HG02885 (cell line): Measurements from ENCODE around the gene RPS19BP1.

Experiments used
- ATAC-seq: cut with Tn5 transposase; IDR thresholded peaks from one replicate; pipeline ENCODE4 v1.9.1; 2021; ENCODE audit warnings: mild to moderate bottlenecking; ENCODE audit not compliant: unreplicated experiment, poor library complexity

The RPS19BP1 gene, protein sequence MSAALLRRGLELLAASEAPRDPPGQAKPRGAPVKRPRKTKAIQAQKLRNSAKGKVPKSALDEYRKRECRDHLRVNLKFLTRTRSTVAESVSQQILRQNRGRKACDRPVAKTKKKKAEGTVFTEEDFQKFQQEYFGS

DNA sequence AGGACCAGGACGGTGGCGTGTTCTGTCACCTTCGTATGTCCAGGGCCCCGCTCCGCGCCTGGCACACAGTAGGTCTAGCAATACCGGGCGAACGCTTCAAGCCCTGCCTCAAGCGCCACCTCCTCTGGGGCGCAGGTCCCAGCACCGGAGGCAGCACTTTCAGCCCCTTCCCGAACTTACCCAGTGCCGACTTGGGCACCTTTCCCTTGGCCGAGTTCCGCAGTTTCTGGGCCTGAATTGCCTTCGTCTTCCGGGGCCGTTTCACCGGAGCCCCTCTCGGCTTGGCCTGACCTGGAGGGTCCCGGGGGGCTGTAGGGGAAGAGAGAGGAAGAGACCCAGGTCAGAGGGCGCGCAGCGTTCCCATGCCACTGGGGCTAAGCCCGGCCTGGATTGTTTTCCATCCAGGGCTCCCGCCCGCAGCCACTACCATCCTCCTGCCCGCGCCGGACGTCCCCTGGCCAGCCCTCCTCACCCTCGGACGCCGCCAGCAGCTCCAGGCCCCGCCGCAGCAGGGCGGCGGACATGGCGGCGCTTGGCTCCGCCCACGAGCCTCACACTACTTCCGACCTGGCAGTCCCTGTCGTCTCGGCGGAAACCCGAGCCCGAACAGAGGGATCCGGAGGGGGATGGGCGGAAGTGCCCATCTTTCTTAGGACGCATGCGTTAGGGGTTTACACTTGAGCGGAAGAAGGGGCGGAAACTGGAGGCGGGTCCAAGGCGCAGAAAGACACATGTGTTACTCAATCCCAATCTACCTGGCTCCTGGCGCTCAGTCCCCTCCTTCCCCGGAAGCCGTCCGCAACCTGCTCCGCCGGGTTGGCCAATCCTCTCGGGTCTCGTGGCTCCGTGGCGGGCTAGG, at the start of gene RPS19BP1:
TSS of gene RPS19BP1 (minus strand) at position 534 of the 859 bp plus-strand sequence. CDS start at position 524, 10 bp downstream.
- ATAC-seq = peak; percentile 76

DNA sequence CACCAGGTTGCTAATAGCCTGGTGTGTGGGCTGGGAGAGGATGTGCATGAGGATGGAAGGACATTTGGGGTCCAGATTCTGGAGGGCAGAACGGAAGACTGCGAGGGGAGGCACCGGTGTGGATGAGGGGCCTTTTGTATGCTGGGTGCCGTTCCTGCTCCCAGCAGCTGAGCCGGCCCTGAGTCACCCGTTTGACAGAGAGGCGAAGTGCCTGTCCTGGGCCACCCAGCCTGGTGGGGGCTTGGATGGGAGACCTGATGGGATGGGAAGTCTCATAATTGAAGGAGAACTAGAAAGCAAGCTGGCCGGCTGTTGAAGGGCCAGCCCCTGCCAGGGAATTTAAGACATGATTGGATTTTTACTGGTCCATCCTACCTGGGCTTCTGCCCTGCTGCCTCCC, 48.8 kb upstream of the RPS19BP1 start:
- ATAC-seq = no peak

DNA sequence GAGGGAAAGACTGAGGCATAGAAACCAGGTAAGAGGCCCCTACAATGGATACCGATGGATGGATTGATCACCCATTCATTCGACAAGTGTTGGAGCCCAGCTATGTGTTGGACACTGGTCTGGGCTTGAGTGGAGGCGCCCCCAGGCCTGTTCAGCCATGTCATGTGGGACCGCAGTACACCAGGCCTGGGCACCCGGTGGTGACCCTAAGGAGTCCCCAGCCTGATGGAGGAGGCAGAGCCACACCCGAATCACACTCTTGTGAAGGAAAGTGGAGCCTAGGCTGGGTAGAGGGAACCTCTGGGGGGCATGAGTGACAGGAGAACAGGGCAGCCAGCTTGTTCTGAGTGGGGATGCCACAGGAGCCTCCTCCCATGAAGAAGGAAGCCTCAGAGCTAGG, 48.2 kb upstream of the RPS19BP1 start:
- no peak for ATAC-seq

DNA sequence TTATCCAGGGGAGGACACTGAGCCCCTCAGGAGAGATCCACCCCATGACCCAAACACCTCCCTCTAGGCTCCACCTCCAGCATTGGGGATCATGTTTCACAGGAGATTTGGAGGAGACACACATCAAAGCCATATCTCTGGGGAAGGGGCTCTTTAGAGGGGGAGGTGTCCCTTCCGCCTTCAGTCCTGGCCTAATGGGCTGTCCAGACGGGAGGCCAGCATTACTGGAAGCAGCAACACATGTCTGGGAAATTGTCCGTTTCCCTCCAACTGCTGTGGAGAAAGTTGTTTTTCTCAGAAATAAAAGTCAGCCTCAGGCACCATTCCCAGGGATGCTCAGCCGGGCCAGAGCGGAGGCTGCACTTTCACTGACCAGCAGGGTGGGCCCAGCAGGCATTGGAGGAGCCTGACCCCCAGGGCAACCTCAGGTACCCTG, 47.5 kb upstream of the RPS19BP1 start:
- ATAC-seq = no peak

DNA sequence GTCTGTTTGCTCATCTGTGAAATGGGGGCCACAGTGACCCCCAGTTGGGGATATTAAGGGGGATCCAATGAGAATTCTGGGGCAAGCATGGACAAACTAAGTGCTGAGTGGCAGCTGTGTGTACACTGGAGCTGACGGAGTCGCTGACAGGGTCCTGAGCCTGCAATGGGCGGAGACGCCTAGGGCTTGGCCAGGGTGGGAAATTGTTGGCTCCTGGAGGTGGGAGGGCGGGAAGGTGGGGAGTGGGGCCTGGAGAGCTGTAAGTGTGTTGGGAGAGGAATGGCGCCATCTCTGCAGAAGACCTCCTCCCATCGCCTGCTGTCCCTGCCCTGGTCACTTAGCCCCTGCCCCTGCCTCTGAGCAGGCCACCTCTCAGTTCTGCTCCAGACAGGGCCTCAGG, 45.4 kb upstream of the RPS19BP1 start:
- ATAC-seq = no peak

DNA sequence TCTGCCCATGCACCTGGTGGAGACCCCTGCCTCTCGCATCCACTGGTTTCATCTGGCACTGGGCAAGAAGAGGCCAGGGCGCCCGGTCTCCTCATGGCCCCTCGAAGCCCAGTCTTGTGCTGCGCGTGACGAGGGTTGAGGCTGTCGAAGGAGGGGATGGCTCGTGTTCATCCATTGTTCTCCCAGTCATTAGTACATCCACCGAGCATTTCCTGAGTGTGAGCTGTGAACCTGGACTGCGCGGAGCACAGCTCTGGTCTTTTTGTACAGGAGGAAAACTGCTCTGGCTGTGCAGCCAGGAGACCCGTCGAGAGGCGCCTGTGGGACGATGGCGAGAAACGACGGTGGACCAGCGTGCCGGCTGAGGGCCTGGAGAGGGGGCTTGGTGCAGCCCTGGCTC, 44.8 kb upstream of the RPS19BP1 start:
- no peak for ATAC-seq

DNA sequence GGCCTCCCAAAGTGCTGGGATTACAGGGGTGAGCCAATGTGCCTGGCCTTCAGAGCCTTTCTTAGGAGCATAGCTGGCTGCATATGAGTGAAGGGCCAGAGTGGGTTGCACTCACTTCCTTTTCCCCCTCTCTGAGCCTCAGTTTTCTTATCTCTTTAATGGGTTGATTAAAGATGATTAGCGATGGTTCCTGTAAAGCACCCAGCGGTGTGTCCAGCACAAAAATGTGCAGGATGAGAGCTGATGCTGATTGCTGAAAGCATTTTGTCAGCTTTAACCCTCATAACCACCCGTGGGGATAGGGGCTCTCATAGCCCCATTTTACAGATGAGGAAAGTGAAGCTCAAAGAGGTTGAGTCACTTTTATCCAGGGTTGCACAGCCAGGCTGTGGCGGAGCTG, 43.5 kb upstream of the RPS19BP1 start:
- ATAC-seq = no peak

DNA sequence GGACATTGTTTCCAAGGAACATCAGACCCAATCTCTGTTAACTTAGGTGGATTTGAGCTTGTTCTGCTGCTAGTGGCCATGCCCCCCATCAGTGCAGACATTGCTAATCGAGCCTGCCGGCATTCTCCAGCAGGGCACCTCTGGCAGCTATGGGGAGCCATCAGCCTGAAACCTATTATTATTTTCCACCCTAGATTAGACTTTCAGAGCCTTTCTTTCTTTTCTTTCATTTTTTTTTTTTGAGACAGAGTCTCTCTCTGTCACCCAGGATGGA, 42.9 kb upstream of the RPS19BP1 start:
- no peak for ATAC-seq

DNA sequence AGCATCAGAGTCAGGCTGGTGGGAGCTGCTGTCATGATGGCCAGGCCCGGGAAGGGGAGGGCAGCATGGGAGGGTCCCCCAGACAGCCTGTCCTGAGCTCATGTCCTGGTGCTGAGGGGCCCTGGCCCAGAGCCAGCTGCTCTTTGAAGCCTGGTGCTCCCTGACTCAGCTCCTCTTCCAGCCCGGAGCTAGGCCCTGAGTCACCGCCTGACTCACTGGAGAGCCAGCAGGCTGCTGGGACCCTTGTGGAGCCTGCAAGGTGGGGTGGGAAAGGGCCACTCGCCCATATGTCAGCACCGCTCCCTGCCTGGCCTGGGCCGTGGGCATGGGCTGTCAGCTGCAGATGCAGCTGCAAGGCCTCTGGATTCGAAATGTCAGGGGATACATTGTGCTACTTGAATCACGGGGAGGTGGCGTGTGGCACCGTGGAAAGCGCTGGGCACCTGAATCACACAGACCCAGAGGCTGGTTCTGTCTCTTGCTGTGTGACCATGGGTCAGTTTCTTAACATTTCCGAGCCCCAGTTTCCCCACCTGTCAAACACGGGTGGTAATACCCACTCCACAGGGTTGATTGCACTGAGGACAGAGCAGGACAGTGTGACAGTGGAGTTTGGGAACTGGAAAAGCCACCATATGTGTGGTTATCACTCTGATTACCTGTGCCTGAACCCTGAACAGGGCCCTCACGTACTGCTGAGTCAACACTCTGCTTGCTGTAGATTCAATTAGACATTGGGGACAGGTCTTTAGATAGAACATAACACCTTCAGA, 42.4 kb upstream of the RPS19BP1 start:
- no peak for ATAC-seq

DNA sequence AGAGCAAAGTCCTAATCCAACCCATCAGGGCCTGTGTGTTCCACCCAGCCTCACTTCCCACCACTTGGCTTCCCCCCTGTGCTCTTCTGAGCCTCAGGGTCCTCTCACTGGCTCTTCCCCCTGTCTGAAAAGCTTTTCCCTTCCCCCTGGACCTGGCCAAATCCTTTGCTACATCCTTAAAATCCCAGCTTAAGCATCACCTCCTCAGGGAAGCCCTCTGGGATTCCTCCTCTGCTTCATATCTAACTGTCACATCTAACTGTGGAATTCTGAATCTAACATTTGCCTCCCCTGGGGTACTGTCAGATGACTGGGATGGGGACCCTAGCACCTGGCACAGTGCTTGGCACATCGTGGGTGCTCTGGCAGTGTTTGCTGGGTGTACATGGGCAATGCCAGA, 39.0 kb upstream of the RPS19BP1 start:
- no peak for ATAC-seq

DNA sequence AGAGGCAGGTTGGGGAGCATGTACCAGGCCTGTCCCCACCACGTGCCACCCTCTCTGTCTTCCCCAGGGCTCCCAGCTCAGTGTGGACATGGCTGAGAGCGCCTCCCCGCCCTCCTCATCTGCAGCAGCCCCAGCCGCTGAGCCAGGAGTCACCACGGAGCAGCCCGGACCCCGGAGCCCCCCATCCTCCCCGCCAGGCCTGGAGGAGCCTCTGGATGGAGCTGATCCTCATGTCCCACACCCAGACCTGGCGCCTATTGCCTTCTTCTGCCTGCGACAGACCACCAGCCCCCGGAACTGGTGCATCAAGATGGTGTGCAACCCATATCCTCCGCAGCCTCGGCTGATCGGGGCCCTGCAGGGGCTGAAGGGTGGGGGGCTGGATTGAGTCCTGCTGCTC, 38.1 kb upstream of the RPS19BP1 start, which contains the start of gene CACNA1I:
TSS of gene CACNA1I (plus strand) at position 89 of the 400 bp plus-strand sequence. CDS start at position 89, 0 bp downstream.
- ATAC-seq = no peak

DNA sequence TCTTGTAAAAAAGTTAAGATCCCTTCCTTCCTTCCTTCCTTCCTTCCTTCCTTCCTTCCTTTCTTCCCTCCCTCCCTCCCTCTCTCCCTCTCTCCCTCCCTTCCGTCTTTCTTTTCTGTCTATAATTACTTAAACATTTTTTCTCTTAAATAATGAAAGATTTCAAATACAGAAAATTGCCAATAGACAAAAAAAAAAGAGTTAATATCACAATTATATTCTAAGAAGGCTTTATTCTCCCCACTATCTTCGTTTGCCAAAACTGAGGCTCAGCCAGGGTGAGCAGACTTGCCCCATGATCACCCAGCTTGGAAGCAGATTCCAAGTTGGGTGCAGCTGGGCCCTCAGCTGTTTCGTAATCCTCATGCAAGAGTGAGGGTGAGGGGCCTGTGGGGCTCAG, 37.7 kb upstream of the RPS19BP1 start:
- ATAC-seq = no peak

DNA sequence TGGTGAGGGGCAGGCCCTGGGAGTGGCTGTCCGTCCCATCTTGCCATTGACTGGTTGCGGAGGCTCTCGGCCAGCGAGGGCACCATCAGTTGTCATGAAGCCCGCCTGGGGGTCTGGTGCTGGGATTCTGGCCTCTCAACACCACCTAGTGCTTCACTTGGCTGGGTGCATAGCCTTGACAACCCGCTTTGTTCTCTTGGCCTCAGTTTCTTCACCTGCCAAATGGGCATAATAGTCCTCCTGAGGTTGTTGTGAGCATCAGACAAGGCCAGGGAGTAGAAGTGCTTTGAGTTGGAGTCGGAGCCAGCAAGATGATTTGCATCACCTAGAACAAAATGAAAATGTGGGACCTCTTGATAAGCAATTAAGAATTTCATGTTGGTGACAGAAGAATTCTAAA, 36.5 kb upstream of the RPS19BP1 start:
- no peak for ATAC-seq

DNA sequence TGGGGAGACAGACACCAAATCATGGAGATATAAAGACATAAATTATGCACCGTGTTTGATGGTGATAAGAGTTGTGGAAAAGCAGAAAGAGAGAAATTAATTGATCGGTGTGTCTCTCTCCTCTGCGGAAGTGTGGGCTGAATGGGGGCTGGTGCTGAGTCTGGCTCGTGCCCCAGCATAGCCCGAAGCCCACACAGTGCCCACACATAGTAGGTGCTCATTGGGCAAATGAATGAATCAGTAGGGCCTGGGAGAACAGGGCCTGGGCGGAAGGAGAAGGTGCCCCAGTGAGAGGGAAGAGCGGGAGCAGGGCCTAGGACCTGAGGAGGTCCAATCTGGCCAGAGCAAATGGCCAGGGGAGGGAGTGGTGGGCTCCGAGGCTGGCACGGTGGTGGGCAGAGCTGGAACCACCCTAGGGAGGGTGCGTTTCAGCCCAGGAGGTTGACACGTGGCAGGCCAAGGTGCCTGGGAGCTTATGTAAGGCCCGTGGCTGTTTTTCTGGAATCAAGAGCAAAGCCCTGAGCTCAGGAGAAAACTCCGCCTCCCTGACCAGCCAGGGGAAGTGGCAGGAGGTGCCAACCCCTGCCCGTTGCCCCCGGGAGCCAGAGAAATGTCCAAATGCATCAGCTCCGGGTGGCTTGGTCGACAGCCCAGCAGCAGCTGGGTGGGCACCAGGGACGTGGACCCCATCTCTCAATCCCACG, 35.9 kb upstream of the RPS19BP1 start:
- ATAC-seq = no peak

DNA sequence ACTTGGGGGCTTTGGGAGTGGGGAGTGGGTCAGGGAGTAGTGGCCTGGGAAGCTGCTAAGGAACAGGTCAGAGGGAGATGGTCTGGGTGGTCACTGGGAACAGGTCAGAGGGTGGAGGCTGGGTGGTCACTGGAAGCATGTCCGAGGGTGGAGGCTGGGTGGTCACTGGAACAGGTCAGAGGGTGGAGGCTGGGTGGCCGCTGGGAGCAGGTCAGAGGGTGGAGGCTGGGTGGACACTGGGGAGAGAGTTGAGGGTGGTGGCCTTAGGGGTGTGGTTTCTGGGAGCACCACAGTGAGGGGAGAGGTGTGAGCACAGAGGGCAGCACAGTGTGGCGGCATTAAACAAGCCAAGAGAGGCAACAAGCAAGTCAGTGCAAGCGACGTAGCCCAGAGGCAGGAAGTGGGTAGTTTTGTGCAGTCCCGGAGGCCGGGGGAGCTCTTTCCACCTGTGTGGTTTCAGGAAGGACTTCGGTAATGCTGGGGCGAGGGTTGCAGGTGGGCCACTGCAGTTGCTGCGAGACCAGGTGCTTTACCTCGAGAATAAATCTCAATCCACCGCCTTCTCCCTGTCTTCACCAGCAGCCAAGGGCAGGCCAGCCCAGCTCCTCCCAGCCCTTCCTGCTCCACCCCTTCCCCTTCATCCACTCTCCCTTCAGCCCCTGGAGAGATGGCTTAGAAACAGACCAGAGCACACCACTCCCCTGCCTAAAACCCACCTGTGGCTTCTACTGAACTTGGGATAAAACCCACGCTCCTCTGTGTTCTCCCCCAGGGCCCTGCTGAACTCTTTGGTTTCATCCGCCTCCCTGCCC, 34.8 kb upstream of the RPS19BP1 start:
- no peak for ATAC-seq

DNA sequence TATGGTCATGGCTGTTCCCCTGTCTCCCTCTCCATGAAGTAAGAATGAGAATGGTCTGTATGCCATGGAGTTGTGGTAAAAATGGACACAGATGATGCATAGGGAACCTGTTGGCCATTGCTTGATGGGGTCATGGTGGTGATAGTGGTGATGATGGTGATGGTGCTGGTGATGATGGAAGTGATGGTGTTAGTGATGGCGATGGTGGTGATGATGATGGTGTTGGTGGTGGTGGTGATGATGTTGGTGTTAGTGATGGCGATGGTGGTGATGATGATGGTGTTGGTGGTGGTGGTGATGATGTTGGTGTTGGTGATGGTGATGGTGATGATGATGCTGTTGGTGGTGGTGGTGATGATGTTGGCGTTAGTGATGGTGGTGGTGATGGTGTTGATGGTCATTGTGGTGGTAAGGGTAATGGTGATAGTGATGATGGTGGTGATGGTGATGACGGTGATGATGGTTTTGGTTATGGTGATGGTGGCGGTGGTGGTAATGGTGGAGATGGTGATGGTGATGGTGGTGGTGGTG, 32.9 kb upstream of the RPS19BP1 start:
- ATAC-seq = no peak

DNA sequence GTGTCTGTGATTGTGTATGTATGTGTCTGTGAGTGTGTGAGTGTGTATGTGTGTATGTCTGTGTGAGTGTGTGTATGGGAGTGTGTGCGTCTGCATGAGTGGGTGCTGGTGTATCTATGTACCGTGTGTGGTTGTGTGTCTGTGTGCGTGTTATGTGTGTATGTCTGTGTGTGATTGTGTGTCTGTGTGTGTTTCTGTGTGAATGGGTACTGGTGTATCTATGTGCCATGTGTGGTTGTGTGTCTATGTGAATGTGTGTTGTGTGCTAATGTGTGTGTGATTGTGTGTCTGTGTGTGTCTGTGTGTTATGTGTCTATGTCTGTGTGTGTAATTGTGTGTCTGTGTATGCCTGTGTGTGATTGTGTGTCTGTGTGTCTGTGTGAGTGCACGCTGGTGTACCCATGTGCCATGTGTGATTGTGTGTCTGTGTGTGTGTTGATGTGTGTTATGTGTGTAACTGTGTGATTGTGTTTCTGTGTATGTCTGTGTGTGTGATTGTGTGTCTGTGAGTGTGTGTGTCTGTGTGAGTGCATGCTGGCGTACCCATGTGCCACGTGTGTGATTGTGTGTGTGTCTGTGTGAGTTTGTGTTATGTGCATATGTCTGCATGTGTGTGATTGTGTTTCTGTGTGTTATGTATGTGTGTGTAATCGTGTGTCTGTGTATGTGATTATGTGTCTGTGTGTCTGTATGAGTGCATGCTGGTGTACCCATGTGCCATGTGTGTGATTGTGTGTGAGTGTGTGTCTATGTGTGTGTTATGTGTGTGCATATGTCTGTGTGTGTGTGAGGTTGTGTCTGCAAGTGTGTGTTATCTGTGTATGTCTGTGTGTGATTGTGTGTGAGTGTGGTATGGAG, 31.3 kb upstream of the RPS19BP1 start:
- no peak for ATAC-seq

DNA sequence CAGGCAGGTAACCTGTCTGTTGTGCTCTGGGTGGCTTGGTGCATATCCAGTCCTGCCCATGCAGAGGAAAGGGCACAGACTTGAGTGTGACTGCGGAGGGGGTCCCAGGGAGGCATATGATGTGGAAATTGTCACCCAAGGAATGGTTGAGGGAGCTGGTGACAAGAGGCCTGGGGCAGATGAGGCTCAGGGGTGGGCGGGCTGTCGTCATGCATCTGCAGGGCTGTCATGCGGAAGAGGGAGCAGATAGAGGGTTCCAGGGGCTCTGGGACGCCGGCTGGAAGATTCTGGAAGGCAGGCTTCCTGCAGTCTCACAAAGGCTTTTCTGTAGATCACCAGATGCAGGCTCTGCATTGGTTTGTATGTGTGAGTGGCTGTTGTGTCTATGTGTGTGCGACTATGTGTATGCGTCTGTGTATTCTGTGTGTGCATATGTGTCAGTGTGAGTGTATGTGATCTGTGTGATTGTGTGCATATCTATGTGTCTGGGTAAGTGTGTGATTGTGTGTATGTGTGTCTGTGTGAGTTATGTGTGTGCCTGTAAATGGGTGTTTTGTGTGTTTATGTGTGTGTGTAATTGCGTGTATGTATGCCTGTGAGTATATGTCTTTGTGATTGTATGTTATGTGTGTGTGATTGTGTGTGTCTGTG, 30.4 kb upstream of the RPS19BP1 start:
- ATAC-seq = no peak
